ENCODE data around the gene XCL2.
"Not testable (repeated sequence)": the region's sequence is repeated elsewhere in the genome, so short reads cannot be mapped to it uniquely, and the experiment has no call there.

GRCh38 chr1:168580991-168581390, 37.2 kb upstream of the XCL2 start:
- not testable (repeated sequence) for TF ChIP-seq EZH2 (IDR thresholded peaks at IDR 0.05); POLR2AphosphoS5 (IDR thresholded peaks at IDR 0.05; ENCODE audit: borderline replicate concordance, low read depth, low read length)
